Natural killer cell treated with Interleukin-12 subunit alpha and Interleukin-12 subunit beta and Interleukin-15 and Interleukin-18, amount 100 ng/mL, for 72 hours (primary cell): ENCODE data around the gene ZNF423. TPM values are rescaled to one million over a fixed set of nuclear protein-coding genes. Genes with fewer than 3 reads are reported as not detected.

Experiments
- ATAC-seq, 2 donors: fragments of 150-1000 bp; cut with Tn5 transposase in 1 of 2; sonication (Bioruptor Pico), chemical (Tn5 transposase) in 1 of 2; 2 replicates each; pipeline ENCODE4 v1.10.0; 2021
- DNase-seq: peaks from one replicate; pipeline ENCODE4 v3.0.0; 2022; ENCODE audit warnings: low spot score
- H3K27ac Mint-ChIP-seq, 2 donors: 1 replicate in 1 of 2; 2 replicates in 1 of 2; pipeline ENCODE4 v1.8.0; 2022; ENCODE audit warnings: mixed read lengths in 2 of 2, mild to moderate bottlenecking in 1 of 2, moderate library complexity in 1 of 2
- H3K27me3 Mint-ChIP-seq, 2 donors: 1 replicate in 1 of 2; 2 replicates in 1 of 2; pipeline ENCODE4 v1.8.0; 2022; ENCODE audit warnings: mixed read lengths in 2 of 2
- H3K36me3 Mint-ChIP-seq: one replicate; pipeline ENCODE4 v1.8.0; 2022; ENCODE audit warnings: mixed read lengths
- H3K4me1 Mint-ChIP-seq, 2 donors: 1 replicate in 1 of 2; 2 replicates in 1 of 2; pipeline ENCODE4 v1.8.0; 2022; ENCODE audit warnings: low read depth in 2 of 2, mixed read lengths in 2 of 2, mild to moderate bottlenecking in 1 of 2
- H3K4me3 Mint-ChIP-seq: one replicate; pipeline ENCODE4 v1.8.0; 2022; ENCODE audit warnings: mixed read lengths
- H3K9me3 Mint-ChIP-seq: 2 replicates; pipeline ENCODE4 v1.8.0; 2022; ENCODE audit warnings: mixed read lengths
- total RNA-seq, 2 donors: library from RNA; stranded (reverse); gene quantifications; one replicate each; pipeline ENCODE4 v1.2.3, GENCODE V29; 2022

The ZNF423 gene
- total RNA-seq, 2 donors from 2014 or later = not detected

GRCh38 chr16:49542946-49543630 lies 312.8 kb downstream of the ZNF423 start:
- H3K27me3 Mint-ChIP-seq = peaks cover 0 to 2% of the 10 kb centered on the region in 2 donors
- no peak overlapping the region for H3K4me3 Mint-ChIP-seq
- DNase-seq (no peak), ATAC-seq (no peak)
- H3K9me3 Mint-ChIP-seq = no peaks in the 10 kb centered on the region
- H3K4me1 Mint-ChIP-seq = no peaks in the 10 kb centered on the region
- H3K27ac Mint-ChIP-seq = no peak overlapping the region
- H3K36me3 Mint-ChIP-seq = no peaks in the 10 kb centered on the region

DNA sequence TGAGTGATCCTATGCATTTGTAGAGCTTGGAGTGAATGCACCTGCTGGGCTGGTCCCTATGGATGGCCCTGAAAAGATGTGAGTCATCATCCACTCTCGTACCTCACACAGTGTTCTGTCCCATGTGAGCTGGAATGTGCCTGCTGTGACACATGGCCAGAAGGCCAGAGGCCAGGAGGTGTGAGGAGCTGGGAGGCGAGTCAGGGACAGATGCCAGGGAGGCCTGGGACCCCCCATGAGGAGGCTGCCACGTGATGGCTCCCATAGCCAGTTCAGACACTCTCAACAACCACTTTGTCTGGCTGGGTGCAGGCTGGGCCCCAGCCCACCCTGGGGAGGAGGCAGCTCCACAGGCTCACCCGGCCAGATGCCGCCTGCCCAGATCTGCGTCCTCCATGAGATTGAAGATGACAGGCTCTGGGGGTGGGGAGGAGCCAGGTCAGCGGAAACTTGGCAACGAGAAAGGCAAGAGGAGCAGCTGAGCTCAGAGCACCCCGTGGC lies 313.5 kb downstream of the ZNF423 start:
- ATAC-seq = no peak
- Mint-ChIP-seq H3K9me3 (no peaks in the 10 kb centered on the region), H3K27ac (no peak overlapping the region), H3K4me3 (no peak overlapping the region), H3K36me3 (no peaks in the 10 kb centered on the region), H3K27me3 (peaks cover 0 to 2% of the 10 kb centered on the region in 2 donors), H3K4me1 (no peaks in the 10 kb centered on the region)
- no peak for DNase-seq

GRCh38 chr16:49540836-49541235 lies 315.1 kb downstream of the ZNF423 start:
- ATAC-seq = no peak
- Mint-ChIP-seq H3K4me1 (no peaks in the 10 kb centered on the region), H3K27me3 (no peaks in the 10 kb centered on the region), H3K4me3 (no peak overlapping the region), H3K27ac (no peak overlapping the region), H3K36me3 (no peaks in the 10 kb centered on the region), H3K9me3 (no peaks in the 10 kb centered on the region)
- DNase-seq = no peak

- Mint-ChIP-seq H3K36me3 (no peaks in the 10 kb centered on the region), H3K9me3 (no peaks in the 10 kb centered on the region), H3K4me1 (no peaks in the 10 kb centered on the region), H3K4me3 (no peak overlapping the region), H3K27me3 (no peaks in the 10 kb centered on the region), H3K27ac (no peak overlapping the region)
- DNase-seq (no peak), ATAC-seq (no peak)
Measured at GRCh38 chr16:49539758-49540157, 316.2 kb downstream of the ZNF423 start.

GRCh38 chr16:49537924-49538459 lies 317.9 kb downstream of the ZNF423 start:
- DNase-seq (peak; percentile 38), ATAC-seq (peak in 1 of 2 donors; percentile 13)
- Mint-ChIP-seq H3K4me3 (no peak overlapping the region), H3K9me3 (no peaks in the 10 kb centered on the region), H3K27ac (no peak overlapping the region), H3K36me3 (no peaks in the 10 kb centered on the region), H3K4me1 (no peaks in the 10 kb centered on the region), H3K27me3 (no peaks in the 10 kb centered on the region)

- Mint-ChIP-seq H3K9me3 (no peaks in the 10 kb centered on the region), H3K4me1 (no peaks in the 10 kb centered on the region), H3K27ac (no peak overlapping the region), H3K36me3 (no peaks in the 10 kb centered on the region), H3K4me3 (no peak overlapping the region), H3K27me3 (peaks cover 0 to 6% of the 10 kb centered on the region in 2 donors)
- no peak for DNase-seq
- ATAC-seq = no peak
Measured at GRCh38 chr16:49534901-49535610, 320.9 kb downstream of the ZNF423 start.

DNA sequence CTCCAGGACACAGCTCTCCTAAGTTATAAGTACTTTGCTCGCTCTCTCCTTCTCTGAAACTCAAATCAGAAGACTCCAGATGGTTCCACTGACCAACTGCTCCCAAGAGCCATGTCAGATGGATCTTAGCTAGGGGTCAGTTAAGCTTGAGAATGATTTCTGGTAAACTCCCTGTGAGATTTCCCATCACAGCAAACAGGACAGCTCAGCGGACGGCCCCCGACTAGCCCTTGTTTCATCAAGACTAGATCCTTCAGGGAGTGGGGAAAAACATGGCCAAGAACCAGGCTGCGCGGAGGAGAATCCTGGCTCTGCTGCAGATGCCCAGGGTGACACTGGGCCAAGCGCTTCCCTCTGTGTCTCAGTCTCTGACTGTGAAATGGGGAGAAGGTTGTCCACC lies 322.5 kb downstream of the ZNF423 start:
- H3K9me3 Mint-ChIP-seq = no peaks in the 10 kb centered on the region
- H3K27ac Mint-ChIP-seq = no peak overlapping the region
- no peaks in the 10 kb centered on the region for H3K36me3 Mint-ChIP-seq
- DNase-seq (no peak), ATAC-seq (no peak)
- H3K4me1 Mint-ChIP-seq = peaks cover 0 to under 1% of the 10 kb centered on the region in 2 donors
- no peak overlapping the region for H3K4me3 Mint-ChIP-seq
- peaks cover 0 to 12% of the 10 kb centered on the region in 2 donors for H3K27me3 Mint-ChIP-seq

- Mint-ChIP-seq H3K36me3 (no peaks in the 10 kb centered on the region), H3K4me3 (no peak overlapping the region), H3K9me3 (no peaks in the 10 kb centered on the region), H3K27ac (no peak overlapping the region), H3K27me3 (peaks cover 0 to 14% of the 10 kb centered on the region in 2 donors), H3K4me1 (peaks cover 0 to 6% of the 10 kb centered on the region in 2 donors)
- DNase-seq = no peak
- ATAC-seq = no peak
Measured at GRCh38 chr16:49532873-49533272, 323.0 kb downstream of the ZNF423 start.

DNA sequence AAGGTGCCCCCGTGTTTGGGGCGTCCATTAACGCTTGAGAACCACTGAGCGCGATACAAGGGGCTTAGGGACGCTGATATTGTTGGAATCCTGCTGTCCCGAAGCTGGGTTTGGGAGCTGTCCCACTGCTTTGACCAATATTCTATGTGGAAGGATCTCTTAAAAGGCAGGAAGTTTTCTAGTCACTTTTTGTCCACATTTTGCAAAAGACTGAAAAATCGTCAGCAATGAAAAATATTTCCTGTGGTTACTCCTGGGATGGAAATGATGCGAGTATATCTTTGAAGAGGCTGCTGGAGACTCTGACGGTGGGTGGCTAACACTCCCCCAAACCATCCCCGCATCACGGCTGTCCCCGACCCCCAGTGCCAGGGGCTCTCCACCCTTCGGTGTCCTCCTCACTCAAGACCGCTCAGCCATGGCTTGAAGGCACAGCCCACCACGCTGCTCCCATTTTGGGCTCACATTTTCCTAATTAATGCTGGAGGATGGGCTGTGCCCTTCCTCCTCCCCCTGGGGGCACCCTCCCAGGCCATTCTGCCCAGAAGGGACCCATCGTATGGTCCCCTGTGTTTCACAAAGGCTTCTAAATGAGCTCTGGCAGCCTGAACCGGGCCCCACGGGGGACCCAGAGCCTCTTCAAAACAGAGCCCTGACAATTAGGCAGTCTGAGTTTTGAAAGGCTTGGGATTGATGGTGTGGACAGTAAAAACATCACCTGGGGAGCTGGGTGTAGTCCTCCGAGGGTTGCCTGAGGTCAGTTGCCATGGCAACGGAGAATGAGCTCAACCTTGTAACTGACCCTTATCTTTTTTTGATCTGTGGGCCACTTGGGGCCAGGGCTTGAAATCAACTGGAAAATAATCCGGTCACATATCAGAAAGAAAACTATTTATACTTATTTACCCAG lies 323.7 kb downstream of the ZNF423 start:
- Mint-ChIP-seq H3K4me3 (no peak overlapping the region), H3K9me3 (no peaks in the 10 kb centered on the region), H3K27ac (no peak overlapping the region), H3K36me3 (no peaks in the 10 kb centered on the region), H3K4me1 (peaks cover 0 to 8% of the 10 kb centered on the region in 2 donors), H3K27me3 (peaks cover 0 to 16% of the 10 kb centered on the region in 2 donors)
- no peak for ATAC-seq
- DNase-seq = no peak

- H3K36me3 Mint-ChIP-seq = no peaks in the 10 kb centered on the region
- H3K4me1 Mint-ChIP-seq = peaks cover 0 to 8% of the 10 kb centered on the region in 2 donors
- no peaks in the 10 kb centered on the region for H3K9me3 Mint-ChIP-seq
- no peak overlapping the region for H3K4me3 Mint-ChIP-seq
- ATAC-seq (no peak), DNase-seq (no peak)
- peaks cover 0 to 17% of the 10 kb centered on the region in 2 donors for H3K27me3 Mint-ChIP-seq
- H3K27ac Mint-ChIP-seq = no peak overlapping the region
Measured at GRCh38 chr16:49531425-49531824, 324.5 kb downstream of the ZNF423 start.

- Mint-ChIP-seq H3K9me3 (no peaks in the 10 kb centered on the region), H3K27me3 (peaks cover 0 to 17% of the 10 kb centered on the region in 2 donors), H3K4me3 (no peak overlapping the region), H3K36me3 (no peaks in the 10 kb centered on the region), H3K27ac (no peak overlapping the region), H3K4me1 (peaks cover 0 to 8% of the 10 kb centered on the region in 2 donors)
- no peak for ATAC-seq
- DNase-seq = no peak
Measured at GRCh38 chr16:49530427-49530970, 325.4 kb downstream of the ZNF423 start.

GRCh38 chr16:49529411-49530045 lies 326.4 kb downstream of the ZNF423 start:
- no peak for ATAC-seq
- Mint-ChIP-seq H3K4me1 (peaks cover 0 to 8% of the 10 kb centered on the region in 2 donors), H3K9me3 (no peaks in the 10 kb centered on the region), H3K4me3 (no peak overlapping the region), H3K27ac (no peak overlapping the region), H3K27me3 (peaks cover 0 to 17% of the 10 kb centered on the region in 2 donors), H3K36me3 (no peaks in the 10 kb centered on the region)
- DNase-seq = no peak

GRCh38 chr16:49528866-49529288 lies 327.0 kb downstream of the ZNF423 start:
- no peak for DNase-seq
- peaks cover 0 to 17% of the 10 kb centered on the region in 2 donors for H3K27me3 Mint-ChIP-seq
- no peaks in the 10 kb centered on the region for H3K36me3 Mint-ChIP-seq
- no peak for ATAC-seq
- no peaks in the 10 kb centered on the region for H3K9me3 Mint-ChIP-seq
- no peak overlapping the region for H3K27ac Mint-ChIP-seq
- H3K4me1 Mint-ChIP-seq = peaks cover 0 to 8% of the 10 kb centered on the region in 2 donors
- H3K4me3 Mint-ChIP-seq = no peak overlapping the region
